ENCODE data around the gene IRGC.
"Not testable (repeated sequence)": the region's sequence is repeated elsewhere in the genome, so short reads cannot be mapped to it uniquely, and the experiment has no call there.

The IRGC gene

DNA sequence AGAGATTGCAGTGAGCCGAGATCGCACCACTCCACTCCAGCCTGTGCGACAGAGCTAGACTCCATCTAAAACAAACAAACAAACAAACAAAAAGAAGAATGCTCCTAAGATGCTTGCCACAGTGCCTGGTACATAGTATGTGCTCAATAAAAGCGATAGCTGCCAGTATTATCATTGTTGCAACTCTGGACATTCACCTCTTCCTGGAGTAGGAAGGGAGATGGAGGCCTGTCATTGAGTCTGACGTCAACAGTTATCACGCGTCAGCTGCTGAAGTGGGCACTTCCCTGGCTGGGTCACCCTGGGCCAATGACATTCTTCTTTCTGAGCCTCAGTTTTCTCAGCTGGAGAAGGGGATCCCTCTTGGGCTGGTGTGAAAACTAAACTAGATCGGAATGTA is 41.7 kb upstream of the IRGC start:
- ChIA-PET CTCF (interaction anchor here (0.6 kb wide), 1 partner anchor 119 kb away, joined by 4 read pairs; no protein-coding TSS in a partner anchor), POLR2A (ENCODE audit: low non-redundant PET) (no interaction called here)
- DNase-seq (ENCODE audit: low spot score): no peak
- TF ChIP-seq, protein P1, sequence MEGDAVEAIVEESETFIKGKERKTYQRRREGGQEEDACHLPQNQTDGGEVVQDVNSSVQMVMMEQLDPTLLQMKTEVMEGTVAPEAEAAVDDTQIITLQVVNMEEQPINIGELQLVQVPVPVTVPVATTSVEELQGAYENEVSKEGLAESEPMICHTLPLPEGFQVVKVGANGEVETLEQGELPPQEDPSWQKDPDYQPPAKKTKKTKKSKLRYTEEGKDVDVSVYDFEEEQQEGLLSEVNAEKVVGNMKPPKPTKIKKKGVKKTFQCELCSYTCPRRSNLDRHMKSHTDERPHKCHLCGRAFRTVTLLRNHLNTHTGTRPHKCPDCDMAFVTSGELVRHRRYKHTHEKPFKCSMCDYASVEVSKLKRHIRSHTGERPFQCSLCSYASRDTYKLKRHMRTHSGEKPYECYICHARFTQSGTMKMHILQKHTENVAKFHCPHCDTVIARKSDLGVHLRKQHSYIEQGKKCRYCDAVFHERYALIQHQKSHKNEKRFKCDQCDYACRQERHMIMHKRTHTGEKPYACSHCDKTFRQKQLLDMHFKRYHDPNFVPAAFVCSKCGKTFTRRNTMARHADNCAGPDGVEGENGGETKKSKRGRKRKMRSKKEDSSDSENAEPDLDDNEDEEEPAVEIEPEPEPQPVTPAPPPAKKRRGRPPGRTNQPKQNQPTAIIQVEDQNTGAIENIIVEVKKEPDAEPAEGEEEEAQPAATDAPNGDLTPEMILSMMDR (conservative IDR thresholded peaks at IDR 0.05; ENCODE audit: low read depth): no peak
- peak overlapping the region; percentile 63 for H3K27ac ChIP-seq

DNA sequence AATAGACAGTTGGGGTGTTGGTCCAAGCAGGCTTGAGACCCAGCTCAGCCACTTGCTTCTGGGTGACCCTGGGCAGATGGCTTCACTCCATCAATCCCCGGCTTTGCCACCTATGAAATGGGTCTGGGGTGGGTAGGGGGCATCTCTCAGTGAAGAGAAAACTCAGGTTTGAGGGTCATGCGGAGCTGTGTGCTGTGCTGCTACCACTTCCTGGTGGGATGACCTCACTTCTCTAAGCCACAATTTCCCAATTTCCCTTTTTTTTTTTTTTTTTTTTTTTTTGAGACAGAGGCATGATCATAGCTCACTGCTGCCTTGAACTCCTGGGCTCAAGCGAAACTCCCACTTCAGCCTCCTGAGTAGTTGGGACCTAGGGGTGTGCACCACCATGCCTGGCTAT is 41.3 kb upstream of the IRGC start:
- ChIA-PET CTCF (no interaction called here), POLR2A (ENCODE audit: low non-redundant PET) (interaction anchor here (0.6 kb wide), 1 partner anchor 78 kb away, joined by 7 read pairs; no protein-coding TSS in a partner anchor)
- H3K27ac ChIP-seq: peak overlapping the region; percentile 63
- no peak for DNase-seq (ENCODE audit: low spot score)
- TF ChIP-seq, protein P1 (conservative IDR thresholded peaks at IDR 0.05; ENCODE audit: low read depth): no peak

DNA sequence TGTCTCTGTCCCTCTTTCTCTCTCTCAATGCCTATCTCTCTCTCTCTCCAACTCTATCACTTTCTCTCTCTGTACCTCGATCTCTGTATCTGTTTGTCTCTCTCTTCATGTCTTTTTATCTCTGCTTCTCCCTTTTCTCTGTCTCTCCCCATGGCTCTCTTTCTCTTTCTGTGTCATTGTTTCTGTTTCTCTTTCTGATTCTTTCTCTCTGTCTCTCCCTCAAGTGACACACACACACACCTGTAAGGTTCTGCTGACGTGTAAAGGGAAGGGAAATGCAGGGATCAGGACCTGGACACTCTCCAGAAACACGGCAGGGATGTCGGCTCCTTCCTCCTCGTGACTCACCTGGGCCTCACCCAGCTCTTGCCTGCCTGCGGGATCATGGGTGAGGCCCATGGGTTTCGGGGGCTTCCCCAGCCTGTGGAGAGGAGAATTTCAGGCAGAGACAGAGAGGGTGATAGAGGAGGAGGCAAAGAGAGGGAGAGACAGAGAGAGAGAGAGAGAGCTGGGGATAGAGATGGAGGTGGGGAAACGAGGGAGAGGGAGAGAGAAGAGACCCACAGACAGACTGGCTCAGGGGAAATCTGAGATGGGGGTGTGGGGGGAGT is 40.5 kb upstream of the IRGC start:
- TF ChIP-seq, protein P1 (conservative IDR thresholded peaks at IDR 0.05; ENCODE audit: low read depth): no peak
- POLR2A ChIA-PET (ENCODE audit: low non-redundant PET): interaction anchor here (0.6 kb wide), 1 partner anchor 77 kb away, joined by 7 read pairs; no protein-coding TSS in a partner anchor

DNA sequence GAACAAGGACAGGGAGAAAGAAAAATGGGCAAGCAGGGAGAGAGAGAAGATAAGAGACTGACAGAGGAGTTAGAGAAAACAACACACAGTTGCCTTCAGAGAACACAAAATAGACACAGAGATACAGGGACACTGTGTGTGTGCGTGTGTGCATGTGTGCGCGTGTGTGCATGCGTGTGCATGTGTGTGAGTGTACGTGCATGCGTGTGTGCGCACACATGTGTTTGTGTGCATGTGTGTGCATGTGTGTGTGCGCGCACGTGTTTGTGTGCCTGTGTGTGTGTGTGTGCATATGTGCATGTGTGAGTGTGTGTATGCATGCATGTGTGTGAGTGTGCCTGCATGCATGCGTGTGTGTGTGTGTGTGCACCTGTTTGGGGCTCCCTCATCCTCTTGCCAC is 40.0 kb upstream of the IRGC start:
- CTCF ChIA-PET: no interaction called here
- H3K27ac ChIP-seq: peak overlapping the region; percentile 63
- POLR2A ChIA-PET (ENCODE audit: low non-redundant PET): no interaction called here
- TF ChIP-seq, protein P1 (conservative IDR thresholded peaks at IDR 0.05; ENCODE audit: low read depth): no peak
- no peak for DNase-seq (ENCODE audit: low spot score)

More for the DNA sequence above, 40.5 kb upstream of the IRGC start:
- peak; percentile 90 for DNase-seq (ENCODE audit: low spot score)
- peak overlapping the region; percentile 63 for H3K27ac ChIP-seq
- CTCF ChIA-PET: no interaction called here

DNA sequence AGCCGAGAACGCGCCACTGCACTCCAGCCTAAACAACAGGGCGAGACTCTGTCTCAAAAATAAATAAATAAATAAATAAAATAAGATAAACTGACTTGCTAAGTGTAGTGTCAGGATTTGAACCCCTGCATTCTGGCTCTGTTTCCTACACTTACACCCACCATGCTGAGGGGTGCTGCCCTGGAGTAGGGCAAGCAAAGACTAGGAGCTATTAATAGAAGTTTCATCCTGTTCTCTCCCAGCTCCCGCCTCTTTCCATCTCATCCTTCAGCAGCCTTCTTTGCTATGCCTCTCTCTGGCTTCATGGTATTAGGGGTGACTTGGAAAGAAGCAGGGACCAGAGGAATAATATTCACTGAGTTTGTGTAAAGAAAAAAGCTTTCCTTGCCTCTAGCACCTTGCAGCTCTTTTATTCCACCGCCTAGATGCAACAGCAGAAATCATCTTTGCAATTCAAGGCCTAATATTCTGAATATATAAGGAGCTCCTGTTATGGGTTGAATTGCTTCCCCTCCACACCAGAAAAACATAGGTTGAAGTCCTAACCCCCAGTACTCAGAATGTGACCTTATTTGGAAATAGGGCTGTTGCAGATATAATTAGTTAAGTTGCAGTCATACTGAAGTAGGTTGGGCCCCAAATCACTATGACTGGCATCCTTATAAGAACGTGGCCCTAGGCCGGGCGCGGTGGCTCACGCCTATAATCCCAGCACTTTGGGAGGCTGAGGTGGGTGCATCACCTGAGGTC is 37.2 kb upstream of the IRGC start:
- TF ChIP-seq, protein P1 (conservative IDR thresholded peaks at IDR 0.05; ENCODE audit: low read depth): no peak
- CTCF ChIA-PET: interaction anchor here (1.6 kb wide), 1 partner anchor 67 kb away, joined by 5 read pairs; no protein-coding TSS in a partner anchor
- POLR2A ChIA-PET (ENCODE audit: low non-redundant PET): no interaction called here
- DNase-seq (ENCODE audit: low spot score): no peak
- H3K27ac ChIP-seq: no peak overlapping the region

DNA sequence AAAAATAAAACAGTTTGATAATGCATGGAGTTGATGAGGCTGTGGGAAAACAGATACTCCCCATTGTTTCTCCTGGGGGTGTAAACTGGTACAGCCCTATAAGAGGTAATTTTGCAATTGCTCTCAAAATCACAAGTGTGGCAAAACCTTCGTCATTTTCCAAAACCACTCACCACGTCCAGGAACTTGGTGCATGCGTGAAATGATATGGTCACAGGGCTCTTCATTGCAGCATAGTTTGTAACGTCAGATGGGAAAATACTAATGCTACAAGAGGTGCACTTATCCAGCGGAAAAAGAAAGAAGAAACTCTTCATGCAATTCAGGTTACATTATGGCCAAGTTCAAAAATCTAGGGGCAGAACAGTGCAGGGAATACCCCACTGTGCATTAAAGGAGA is 34.1 kb upstream of the IRGC start:
- ChIA-PET POLR2A (ENCODE audit: low non-redundant PET) (no interaction called here), CTCF (no interaction called here)
- DNase-seq (ENCODE audit: low spot score): no peak
- no peak overlapping the region for H3K27ac ChIP-seq
- TF ChIP-seq, protein P1 (conservative IDR thresholded peaks at IDR 0.05; ENCODE audit: low read depth): no peak

DNA sequence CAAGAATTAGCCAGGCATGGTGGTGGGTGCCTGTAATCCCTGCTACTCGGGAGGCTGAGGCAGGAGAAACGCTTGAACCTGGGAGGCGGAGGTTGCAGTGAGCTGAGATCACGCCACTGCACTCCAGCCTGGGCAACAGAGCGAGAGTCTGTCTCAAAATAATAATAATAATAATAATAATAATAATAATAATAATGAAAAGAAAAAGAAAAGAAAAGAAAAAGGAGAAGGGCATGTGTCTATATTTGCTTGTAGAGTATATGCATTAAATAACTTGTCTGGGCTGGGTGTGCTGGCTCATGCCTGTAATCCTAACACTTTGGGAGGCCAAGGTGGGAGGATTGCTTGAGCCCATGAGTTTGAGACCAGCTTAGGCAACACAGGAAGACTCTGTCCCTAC is 33.6 kb upstream of the IRGC start:
- CTCF ChIA-PET; DNase-seq (ENCODE audit: low spot score); POLR2A ChIA-PET (ENCODE audit: low non-redundant PET); H3K27ac ChIP-seq: not testable (repeated sequence)
